GM18505 (cell line): ENCODE data around the gene LRRC61.
"Not testable (repeated sequence)": the region's sequence is repeated elsewhere in the genome, so short reads cannot be mapped to it uniquely, and the experiment has no call there.

ENCODE experiments used
- ATAC-seq: cut with Tn5 transposase; IDR thresholded peaks from one replicate; pipeline ENCODE4 v1.9.1; 2021; ENCODE audit not compliant: unreplicated experiment
- POLR2A ChIP-seq: IDR thresholded peaks from 4 replicates; pipeline ENCODE4 v1.6.1; 2011; ENCODE audit warnings: borderline replicate concordance; ENCODE audit not compliant: insufficient read depth, insufficient read length; ENCODE audit errors: extremely low read depth

LRRC61 gene

DNA sequence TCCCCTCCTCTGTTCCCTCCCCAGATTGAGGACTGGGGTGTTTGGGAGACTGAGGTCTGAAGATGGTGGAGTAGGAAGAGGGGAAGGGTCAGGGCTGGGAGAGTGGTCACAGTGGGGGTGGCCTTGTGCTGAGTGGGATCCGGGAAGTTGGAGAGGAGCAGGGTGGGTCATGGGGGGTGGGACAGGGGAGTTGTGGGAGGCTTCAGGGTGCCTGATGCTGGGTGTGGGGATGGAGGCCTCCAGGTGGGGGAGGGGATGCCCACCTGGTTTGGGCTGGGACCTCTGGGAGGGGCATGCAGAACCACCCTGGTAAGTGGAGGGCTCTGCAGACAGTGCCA, 58.6 kb downstream of the LRRC61 start:
- no peak for ATAC-seq
- TF ChIP-seq POLR2A: no peak

GRCh38 chr7:150382123-150382843, 59.1 kb downstream of the LRRC61 start:
- TF ChIP-seq POLR2A: no peak
- ATAC-seq: no peak

- peak; percentile 30 for TF ChIP-seq POLR2A
- ATAC-seq: no peak
Observed at GRCh38 chr7:150382844-150383225, 59.7 kb downstream of the LRRC61 start.

- TF ChIP-seq POLR2A: no peak
- no peak for ATAC-seq
Observed at GRCh38 chr7:150383710-150384397, 60.7 kb downstream of the LRRC61 start.

- no peak for TF ChIP-seq POLR2A
- no peak for ATAC-seq
Observed at GRCh38 chr7:150384406-150385301, 61.5 kb downstream of the LRRC61 start.

DNA sequence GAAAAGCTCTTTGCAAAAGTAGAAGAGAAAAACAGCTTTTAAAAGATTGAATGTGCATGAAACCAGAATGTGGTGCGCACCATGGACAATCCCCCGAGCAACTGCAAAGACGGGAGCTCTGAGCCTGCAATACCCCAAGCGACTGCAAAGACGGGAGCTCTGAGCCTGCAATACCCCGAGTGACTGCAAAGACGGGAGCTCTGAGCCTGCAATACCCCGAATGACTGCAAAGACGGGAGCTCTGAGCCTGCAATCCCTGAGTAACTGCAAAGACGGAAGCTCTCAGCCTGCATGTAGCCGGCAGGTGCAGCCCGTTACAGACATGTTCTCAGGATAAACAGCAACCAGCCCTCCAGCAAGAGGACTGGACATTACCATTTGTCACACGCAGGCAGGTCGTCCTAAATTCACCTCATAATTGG, 62.2 kb downstream of the LRRC61 start:
- ATAC-seq: no peak
- no peak for TF ChIP-seq POLR2A

GRCh38 chr7:150385884-150386283, 62.7 kb downstream of the LRRC61 start:
- ATAC-seq: not testable (repeated sequence)
